H1 (cell line): ENCODE results near the gene TFF1.

Experiments used
- CTCF ChIP-seq, 3 experiments: IDR thresholded peaks; 1 replicate in 2 of 3; 2 replicates in 1 of 3; pipeline versions ENCODE4 v1.5.1 to v1.6.1; 2011; ENCODE audit warnings: low read length in 3 of 3, mild to moderate bottlenecking in 3 of 3, inconsistent platforms in 2 of 3, low read depth in 1 of 3, moderate library complexity in 1 of 3; ENCODE audit not compliant: insufficient read depth in 1 of 3; ENCODE audit errors: control extremely low read depth in 1 of 3
- EZH2 ChIP-seq: fragments of 200-600 bp; sonication (generic); IDR thresholded peaks from 2 replicates; pipeline ENCODE4 v1.7.1; 2012; ENCODE audit warnings: low read depth, mild to moderate bottlenecking, moderate library complexity, low read length, inconsistent platforms; ENCODE audit not compliant: severe bottlenecking
- JUN ChIP-seq: IDR thresholded peaks from 2 replicates; pipeline ENCODE4 v1.6.1; 2011; ENCODE audit warnings: low read depth, mild to moderate bottlenecking, improper control_type of control experiment, low read length
- KDM5A ChIP-seq: fragments of 200-600 bp; IDR thresholded peaks from 2 replicates; pipeline ENCODE4 v1.7.1; 2012; ENCODE audit warnings: mild to moderate bottlenecking, low read length, inconsistent platforms, mixed read lengths
- POLR2A ChIP-seq, 2 experiments: IDR thresholded peaks; 1 replicate in 1 of 2; 2 replicates in 1 of 2; pipeline ENCODE4 v1.6.1; 2011; ENCODE audit warnings: low read depth in 2 of 2, low read length in 2 of 2, mild to moderate bottlenecking in 2 of 2; ENCODE audit errors: control extremely low read depth in 1 of 2
- POLR2AphosphoS5 ChIP-seq: IDR thresholded peaks from 2 replicates; pipeline ENCODE4 v1.6.1; 2011; ENCODE audit warnings: low read depth, low read length
- RXRA ChIP-seq: IDR thresholded peaks from 2 replicates; pipeline ENCODE4 v1.6.1; 2011; ENCODE audit warnings: low read depth, mild to moderate bottlenecking, low read length, moderate library complexity; ENCODE audit not compliant: insufficient read depth
- TAF1 ChIP-seq: IDR thresholded peaks from 2 replicates; pipeline ENCODE4 v1.6.1; 2011; ENCODE audit warnings: mild to moderate bottlenecking, low read depth, low read length
- TBP ChIP-seq: IDR thresholded peaks from 2 replicates; pipeline ENCODE4 v1.6.1; 2011; ENCODE audit warnings: low read depth, low read length, improper control_type of control experiment
- YY1 ChIP-seq: IDR thresholded peaks from 2 replicates; pipeline ENCODE4 v1.6.1; 2011; ENCODE audit warnings: low read depth, mild to moderate bottlenecking, low read length
- ZNF274 ChIP-seq: IDR thresholded peaks from 2 replicates; pipeline ENCODE4 v1.7.0; 2012; ENCODE audit warnings: low read length, borderline replicate concordance; ENCODE audit errors: extremely low read depth

DNA sequence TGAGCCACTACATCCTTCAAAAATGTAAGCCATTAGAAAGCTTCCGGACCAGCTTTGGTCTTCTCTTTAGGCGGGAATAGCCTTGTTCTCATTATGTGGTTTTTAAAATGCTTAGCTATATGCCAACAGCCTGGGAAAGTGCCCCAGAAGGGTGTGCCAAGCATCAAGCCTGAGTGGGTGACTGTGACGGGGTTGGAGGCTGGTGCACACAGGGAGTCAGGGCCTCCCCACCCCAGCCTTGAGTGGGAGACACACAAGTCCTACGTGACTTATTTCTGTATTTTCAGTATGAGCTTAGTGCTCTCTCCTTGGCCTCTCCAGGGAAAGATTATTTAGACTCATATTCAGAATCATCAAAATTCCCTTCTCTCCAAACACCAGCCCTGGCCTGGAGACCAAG is 47.2 kb upstream of the TFF1 start:
- no peak for TF ChIP-seq TBP
- TF ChIP-seq CTCF (IDR thresholded peaks at IDR 0.05; ENCODE audit: control extremely low read depth in 1 of 3, insufficient read depth in 1 of 3, low read depth in 1 of 3, low read length in 3 of 3) = no peak
- no peak for TF ChIP-seq ZNF274
- no peak for TF ChIP-seq JUN
- no peak for TF ChIP-seq POLR2A (IDR thresholded peaks at IDR 0.05; ENCODE audit: control extremely low read depth in 1 of 2, low read depth in 2 of 2, low read length in 2 of 2)
- no peak for TF ChIP-seq EZH2
- no peak for TF ChIP-seq POLR2AphosphoS5
- TF ChIP-seq RXRA = no peak
- TF ChIP-seq TAF1 = no peak
- TF ChIP-seq KDM5A = no peak
- TF ChIP-seq YY1 = no peak
